GM12878 (cell line): ENCODE data around the gene OR4D1. TPM values are rescaled to one million over a fixed set of nuclear protein-coding genes. Genes with fewer than 3 reads are reported as not detected.

ENCODE experiments used
- BACH1 ChIP-seq: fragments of 450-650 bp; IDR thresholded peaks from 2 replicates; pipeline ENCODE4 v1.6.1; 2017; ENCODE audit warnings: mild to moderate bottlenecking, borderline replicate concordance
- BMI1 ChIP-seq: fragments of 450-650 bp; IDR thresholded peaks from 2 replicates; pipeline ENCODE4 v1.6.1; 2016; ENCODE audit warnings: mild to moderate bottlenecking, moderate library complexity, borderline replicate concordance
- CHD4 ChIP-seq: fragments of 200-600 bp; sonication (generic); IDR thresholded peaks from 2 replicates; pipeline ENCODE4 v1.6.1; 2016; ENCODE audit warnings: mild to moderate bottlenecking
- IKZF1 ChIP-seq: fragments of 450-650 bp; conservative IDR thresholded peaks from 2 replicates; pipeline ENCODE4 v1.6.1; 2017; ENCODE audit warnings: antibody characterized with exemption, mild to moderate bottlenecking
- MTA3 ChIP-seq: IDR thresholded peaks from 2 replicates; pipeline ENCODE4 v1.6.1; 2012; ENCODE audit warnings: low read length, inconsistent platforms, borderline replicate concordance
- NRF1 ChIP-seq: conservative IDR thresholded peaks from 2 replicates; pipeline ENCODE4 v1.6.1; 2011; ENCODE audit warnings: mild to moderate bottlenecking, low read depth, low read length, improper control_type of control experiment
- POLR2A ChIP-seq: IDR thresholded peaks from 2 replicates; pipeline ENCODE4 v1.6.1; 2011; ENCODE audit warnings: low read depth, mild to moderate bottlenecking, low read length
- POU2F2 ChIP-seq: IDR thresholded peaks from 3 replicates; pipeline ENCODE4 v1.6.1; 2011; ENCODE audit warnings: low read depth, mild to moderate bottlenecking, low read length, borderline replicate concordance
- SMAD5 ChIP-seq: IDR thresholded peaks from 2 replicates; pipeline ENCODE4 v1.6.1; 2016; ENCODE audit warnings: antibody characterized with exemption, low read depth
- SMC3 ChIP-seq: IDR thresholded peaks from 2 replicates; pipeline ENCODE4 v1.6.1; 2011; ENCODE audit warnings: low read length, improper control_type of control experiment, borderline replicate concordance
- polyA plus RNA-seq, 11 experiments: library from polyadenylated mRNA; depleted of rRNA in 4 of 11; unstranded in 6 of 11; stranded (reverse) in 5 of 11; fragments of >200 nt; fragmentation: Nextera tagmentation in 4 of 11; fragmentation: Illumina TruSeq in 1 of 11; extraction: Ambion mirVana in 4 of 11; extraction: Trizol in 1 of 11; gene quantifications; 1 replicate in 1 of 11; 2 replicates in 10 of 11; pipeline versions ENCODE4 v1.2.1 to v1.2.3, GENCODE V29; 2011 to 2016; ENCODE audit warnings: inconsistent platforms in 2 of 11, missing spikeins in 2 of 11, low read depth in 1 of 11
- total RNA-seq, 4 experiments: library from RNA; depleted of rRNA in 3 of 4; stranded (reverse); fragments of >200 nt in 3 of 4; fragmentation: Illumina TruSeq in 1 of 4; extraction: Trizol in 1 of 4; gene quantifications; 2 replicates each; pipeline versions ENCODE4 v1.2.1 to v1.2.3, GENCODE V29; 2013 to 2021
- TF ChIP-seq, protein P1 (sequence below): IDR thresholded peaks from 2 replicates; pipeline ENCODE4 v1.6.1; 2012; ENCODE audit warnings: low read length, inconsistent platforms
- TF ChIP-seq, protein P2 (sequence below): fragments of 450-650 bp; IDR thresholded peaks from 2 replicates; pipeline ENCODE4 v1.6.1; 2017; ENCODE audit warnings: mild to moderate bottlenecking, low read depth, inconsistent platforms; ENCODE audit not compliant: poor library complexity, severe bottlenecking
- TF ChIP-seq, protein P3 (sequence below): fragments of 450-650 bp; IDR thresholded peaks from 2 replicates; pipeline ENCODE4 v1.6.1; 2017; ENCODE audit warnings: low read depth, mild to moderate bottlenecking, moderate library complexity
- TF ChIP-seq, protein P4 (sequence below): fragments of 450-650 bp; IDR thresholded peaks from 2 replicates; pipeline ENCODE4 v1.6.1; 2016; ENCODE audit warnings: mild to moderate bottlenecking
- TF ChIP-seq, protein P5 (sequence below), 3 experiments: IDR thresholded peaks in 2 of 3; conservative IDR thresholded peaks in 1 of 3; 2 replicates each; pipeline ENCODE4 v1.5.1; 2011; ENCODE audit warnings: low read depth in 3 of 3, low read length in 3 of 3, mild to moderate bottlenecking in 3 of 3, control low read depth in 2 of 3, moderate library complexity in 2 of 3, inconsistent platforms in 1 of 3, mixed read lengths in 1 of 3; ENCODE audit not compliant: control insufficient read depth in 2 of 3, insufficient read depth in 1 of 3; ENCODE audit errors: extremely low read depth in 1 of 3
- TF ChIP-seq, protein P6 (sequence below): fragments of 450-650 bp; IDR thresholded peaks from 2 replicates; pipeline ENCODE4 v1.6.1; 2017; ENCODE audit warnings: mild to moderate bottlenecking, moderate library complexity

Gene OR4D1
- total and polyA plus RNA-seq, 10 of the 15 experiments (the other 5 are each of a cell fraction or from before 2014, with no cell fraction given) = not detected

DNA sequence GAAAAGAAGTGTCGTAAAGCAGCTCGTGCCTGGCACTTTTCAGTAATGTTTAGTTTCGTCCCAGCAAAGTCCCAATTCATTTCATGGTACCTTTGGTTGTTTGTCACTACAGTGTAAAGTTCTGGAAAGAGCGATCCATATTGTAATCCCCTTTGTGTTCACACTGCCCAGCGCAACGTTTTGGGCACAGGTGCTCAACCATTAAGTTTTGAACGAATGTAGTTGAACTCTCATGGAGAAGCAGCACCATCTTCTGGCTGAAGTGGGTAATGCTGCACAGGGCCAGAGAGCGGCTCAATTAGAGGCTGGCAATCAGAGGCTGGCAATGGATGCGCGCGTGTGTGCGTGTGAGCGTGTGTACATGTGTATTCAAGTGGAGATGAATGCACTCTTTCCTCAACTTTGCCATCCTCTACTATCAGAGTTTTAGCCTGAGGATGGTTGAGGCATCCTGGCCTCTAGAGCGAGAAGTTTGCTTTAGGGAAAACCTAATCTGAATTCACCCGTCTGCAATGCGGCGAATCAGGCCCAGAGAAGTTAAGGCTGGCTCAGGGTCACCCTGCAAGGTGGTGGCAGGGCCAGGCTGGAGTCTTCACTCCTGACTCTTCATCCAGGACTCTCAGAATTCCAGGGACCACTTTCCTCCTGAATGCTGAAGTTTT lies 35.1 kb upstream of the OR4D1 start (continued):
- TF ChIP-seq NRF1 = 0 out of 2 replicates have a peak, but pooled peaks have one; percentile 1
- TF ChIP-seq IKZF1 = no peak
- TF ChIP-seq, protein P1, sequence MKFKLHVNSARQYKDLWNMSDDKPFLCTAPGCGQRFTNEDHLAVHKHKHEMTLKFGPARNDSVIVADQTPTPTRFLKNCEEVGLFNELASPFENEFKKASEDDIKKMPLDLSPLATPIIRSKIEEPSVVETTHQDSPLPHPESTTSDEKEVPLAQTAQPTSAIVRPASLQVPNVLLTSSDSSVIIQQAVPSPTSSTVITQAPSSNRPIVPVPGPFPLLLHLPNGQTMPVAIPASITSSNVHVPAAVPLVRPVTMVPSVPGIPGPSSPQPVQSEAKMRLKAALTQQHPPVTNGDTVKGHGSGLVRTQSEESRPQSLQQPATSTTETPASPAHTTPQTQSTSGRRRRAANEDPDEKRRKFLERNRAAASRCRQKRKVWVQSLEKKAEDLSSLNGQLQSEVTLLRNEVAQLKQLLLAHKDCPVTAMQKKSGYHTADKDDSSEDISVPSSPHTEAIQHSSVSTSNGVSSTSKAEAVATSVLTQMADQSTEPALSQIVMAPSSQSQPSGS = no peak
- TF ChIP-seq, protein P2, sequence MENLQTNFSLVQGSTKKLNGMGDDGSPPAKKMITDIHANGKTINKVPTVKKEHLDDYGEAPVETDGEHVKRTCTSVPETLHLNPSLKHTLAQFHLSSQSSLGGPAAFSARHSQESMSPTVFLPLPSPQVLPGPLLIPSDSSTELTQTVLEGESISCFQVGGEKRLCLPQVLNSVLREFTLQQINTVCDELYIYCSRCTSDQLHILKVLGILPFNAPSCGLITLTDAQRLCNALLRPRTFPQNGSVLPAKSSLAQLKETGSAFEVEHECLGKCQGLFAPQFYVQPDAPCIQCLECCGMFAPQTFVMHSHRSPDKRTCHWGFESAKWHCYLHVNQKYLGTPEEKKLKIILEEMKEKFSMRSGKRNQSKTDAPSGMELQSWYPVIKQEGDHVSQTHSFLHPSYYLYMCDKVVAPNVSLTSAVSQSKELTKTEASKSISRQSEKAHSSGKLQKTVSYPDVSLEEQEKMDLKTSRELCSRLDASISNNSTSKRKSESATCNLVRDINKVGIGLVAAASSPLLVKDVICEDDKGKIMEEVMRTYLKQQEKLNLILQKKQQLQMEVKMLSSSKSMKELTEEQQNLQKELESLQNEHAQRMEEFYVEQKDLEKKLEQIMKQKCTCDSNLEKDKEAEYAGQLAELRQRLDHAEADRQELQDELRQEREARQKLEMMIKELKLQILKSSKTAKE = no peak
- TF ChIP-seq POU2F2 = peak; percentile 62; the same call in 1 of the 3 replicates
- TF ChIP-seq BACH1 = no peak
- TF ChIP-seq, protein P3, sequence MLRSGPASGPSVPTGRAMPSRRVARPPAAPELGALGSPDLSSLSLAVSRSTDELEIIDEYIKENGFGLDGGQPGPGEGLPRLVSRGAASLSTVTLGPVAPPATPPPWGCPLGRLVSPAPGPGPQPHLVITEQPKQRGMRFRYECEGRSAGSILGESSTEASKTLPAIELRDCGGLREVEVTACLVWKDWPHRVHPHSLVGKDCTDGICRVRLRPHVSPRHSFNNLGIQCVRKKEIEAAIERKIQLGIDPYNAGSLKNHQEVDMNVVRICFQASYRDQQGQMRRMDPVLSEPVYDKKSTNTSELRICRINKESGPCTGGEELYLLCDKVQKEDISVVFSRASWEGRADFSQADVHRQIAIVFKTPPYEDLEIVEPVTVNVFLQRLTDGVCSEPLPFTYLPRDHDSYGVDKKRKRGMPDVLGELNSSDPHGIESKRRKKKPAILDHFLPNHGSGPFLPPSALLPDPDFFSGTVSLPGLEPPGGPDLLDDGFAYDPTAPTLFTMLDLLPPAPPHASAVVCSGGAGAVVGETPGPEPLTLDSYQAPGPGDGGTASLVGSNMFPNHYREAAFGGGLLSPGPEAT = no peak
- no peak for TF ChIP-seq CHD4
- no peak for TF ChIP-seq SMAD5
- TF ChIP-seq BMI1 = no peak
- no peak for TF ChIP-seq MTA3
- TF ChIP-seq, protein P4, sequence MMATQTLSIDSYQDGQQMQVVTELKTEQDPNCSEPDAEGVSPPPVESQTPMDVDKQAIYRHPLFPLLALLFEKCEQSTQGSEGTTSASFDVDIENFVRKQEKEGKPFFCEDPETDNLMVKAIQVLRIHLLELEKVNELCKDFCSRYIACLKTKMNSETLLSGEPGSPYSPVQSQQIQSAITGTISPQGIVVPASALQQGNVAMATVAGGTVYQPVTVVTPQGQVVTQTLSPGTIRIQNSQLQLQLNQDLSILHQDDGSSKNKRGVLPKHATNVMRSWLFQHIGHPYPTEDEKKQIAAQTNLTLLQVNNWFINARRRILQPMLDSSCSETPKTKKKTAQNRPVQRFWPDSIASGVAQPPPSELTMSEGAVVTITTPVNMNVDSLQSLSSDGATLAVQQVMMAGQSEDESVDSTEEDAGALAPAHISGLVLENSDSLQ = no peak
- TF ChIP-seq POLR2A = no peak
- TF ChIP-seq, protein P5, sequence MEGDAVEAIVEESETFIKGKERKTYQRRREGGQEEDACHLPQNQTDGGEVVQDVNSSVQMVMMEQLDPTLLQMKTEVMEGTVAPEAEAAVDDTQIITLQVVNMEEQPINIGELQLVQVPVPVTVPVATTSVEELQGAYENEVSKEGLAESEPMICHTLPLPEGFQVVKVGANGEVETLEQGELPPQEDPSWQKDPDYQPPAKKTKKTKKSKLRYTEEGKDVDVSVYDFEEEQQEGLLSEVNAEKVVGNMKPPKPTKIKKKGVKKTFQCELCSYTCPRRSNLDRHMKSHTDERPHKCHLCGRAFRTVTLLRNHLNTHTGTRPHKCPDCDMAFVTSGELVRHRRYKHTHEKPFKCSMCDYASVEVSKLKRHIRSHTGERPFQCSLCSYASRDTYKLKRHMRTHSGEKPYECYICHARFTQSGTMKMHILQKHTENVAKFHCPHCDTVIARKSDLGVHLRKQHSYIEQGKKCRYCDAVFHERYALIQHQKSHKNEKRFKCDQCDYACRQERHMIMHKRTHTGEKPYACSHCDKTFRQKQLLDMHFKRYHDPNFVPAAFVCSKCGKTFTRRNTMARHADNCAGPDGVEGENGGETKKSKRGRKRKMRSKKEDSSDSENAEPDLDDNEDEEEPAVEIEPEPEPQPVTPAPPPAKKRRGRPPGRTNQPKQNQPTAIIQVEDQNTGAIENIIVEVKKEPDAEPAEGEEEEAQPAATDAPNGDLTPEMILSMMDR (IDR thresholded peaks at IDR 0.05 in 2 of 3, conservative IDR thresholded peaks at IDR 0.05 in 1 of 3; ENCODE audit: control insufficient read depth in 2 of 3, extremely low read depth in 1 of 3, insufficient read depth in 1 of 3, low read depth in 3 of 3, low read length in 3 of 3) = peak; percentile 93 to 99 (median 98); a peak in 5 of 6 replicates
- TF ChIP-seq, protein P6, sequence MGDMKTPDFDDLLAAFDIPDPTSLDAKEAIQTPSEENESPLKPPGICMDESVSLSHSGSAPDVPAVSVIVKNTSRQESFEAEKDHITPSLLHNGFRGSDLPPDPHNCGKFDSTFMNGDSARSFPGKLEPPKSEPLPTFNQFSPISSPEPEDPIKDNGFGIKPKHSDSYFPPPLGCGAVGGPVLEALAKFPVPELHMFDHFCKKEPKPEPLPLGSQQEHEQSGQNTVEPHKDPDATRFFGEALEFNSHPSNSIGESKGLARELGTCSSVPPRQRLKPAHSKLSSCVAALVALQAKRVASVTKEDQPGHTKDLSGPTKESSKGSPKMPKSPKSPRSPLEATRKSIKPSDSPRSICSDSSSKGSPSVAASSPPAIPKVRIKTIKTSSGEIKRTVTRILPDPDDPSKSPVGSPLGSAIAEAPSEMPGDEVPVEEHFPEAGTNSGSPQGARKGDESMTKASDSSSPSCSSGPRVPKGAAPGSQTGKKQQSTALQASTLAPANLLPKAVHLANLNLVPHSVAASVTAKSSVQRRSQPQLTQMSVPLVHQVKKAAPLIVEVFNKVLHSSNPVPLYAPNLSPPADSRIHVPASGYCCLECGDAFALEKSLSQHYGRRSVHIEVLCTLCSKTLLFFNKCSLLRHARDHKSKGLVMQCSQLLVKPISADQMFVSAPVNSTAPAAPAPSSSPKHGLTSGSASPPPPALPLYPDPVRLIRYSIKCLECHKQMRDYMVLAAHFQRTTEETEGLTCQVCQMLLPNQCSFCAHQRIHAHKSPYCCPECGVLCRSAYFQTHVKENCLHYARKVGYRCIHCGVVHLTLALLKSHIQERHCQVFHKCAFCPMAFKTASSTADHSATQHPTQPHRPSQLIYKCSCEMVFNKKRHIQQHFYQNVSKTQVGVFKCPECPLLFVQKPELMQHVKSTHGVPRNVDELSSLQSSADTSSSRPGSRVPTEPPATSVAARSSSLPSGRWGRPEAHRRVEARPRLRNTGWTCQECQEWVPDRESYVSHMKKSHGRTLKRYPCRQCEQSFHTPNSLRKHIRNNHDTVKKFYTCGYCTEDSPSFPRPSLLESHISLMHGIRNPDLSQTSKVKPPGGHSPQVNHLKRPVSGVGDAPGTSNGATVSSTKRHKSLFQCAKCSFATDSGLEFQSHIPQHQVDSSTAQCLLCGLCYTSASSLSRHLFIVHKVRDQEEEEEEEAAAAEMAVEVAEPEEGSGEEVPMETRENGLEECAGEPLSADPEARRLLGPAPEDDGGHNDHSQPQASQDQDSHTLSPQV = no peak
- peak; percentile 83 for TF ChIP-seq SMC3
- TF ChIP-seq, all 136 proteins: peak for 7
